ENCODE measurements around the gene TMEM100. TPM values are rescaled to one million over a fixed set of nuclear protein-coding genes. Genes with fewer than 3 reads are reported as not detected.

Gene TMEM100
- total and polyA plus RNA-seq, 2 donors (not counting 3 experiments of a cell fraction or from before 2014, with no cell fraction given): not detected

GRCh38 chr17:55770196-55770870, 47.7 kb upstream of the TMEM100 start:
- Histone ChIP-seq H3K9me3 (replicated peaks; ENCODE audit: control insufficient read depth, insufficient read depth, low read length) (no peaks in the 10 kb centered on the region), H3K36me3 (ENCODE audit: control insufficient read depth in 2 of 2, extremely low read depth in 1 of 2, insufficient read depth in 2 of 2, low read length in 2 of 2) (peaks cover 7 to 21% of the 10 kb centered on the region in 2 experiments), H3K9ac (replicated peaks; ENCODE audit: extremely low read depth, insufficient read depth, low read length) (no peak overlapping the region), H3K79me2 (ENCODE audit: control insufficient read depth, insufficient read depth, low read length) (peaks cover 2% of the 10 kb centered on the region), H2AFZ (ENCODE audit: low read depth, low read length) (no peak overlapping the region), H3K4me3 (replicated peaks in 1 of 3; ENCODE audit: insufficient read depth in 1 of 3, low read depth in 1 of 3, low read length in 3 of 3) (no peak overlapping the region), H3K27me3 (ENCODE audit: control insufficient read depth in 2 of 2, insufficient read depth in 2 of 2, low read length in 2 of 2) (no peaks in the 10 kb centered on the region), H3K9me1 (replicated peaks; ENCODE audit: control insufficient read depth, extremely low read depth, insufficient read depth, low read length) (no peaks in the 10 kb centered on the region), H3K27ac (ENCODE audit: insufficient read depth, low read depth, low read length) (no peak overlapping the region), H3K4me2 (ENCODE audit: insufficient read depth, low read length) (no peak overlapping the region), H4K20me1 (replicated peaks; ENCODE audit: control insufficient read depth, extremely low read depth, insufficient read depth, low read length) (no peaks in the 10 kb centered on the region), H3K4me1 (ENCODE audit: control insufficient read depth, extremely low read depth, insufficient read depth, low read length) (no peaks in the 10 kb centered on the region)
- ChIA-PET CTCF (interaction anchor here (0.7 to 4.5 kb wide), 28 partner anchors 12 to 945 kb away, joined by 3 to 86 read pairs (median 5); partner anchors contain the start of genes PCTP and TMEM100), POLR2A (no interaction called here)
- intact Hi-C loops (cut with micrococcal nuclease): loop anchor here (1.0 to 10.0 kb wide), 6 partner anchors 36 to 544 kb away; no protein-coding TSS in a partner anchor
- TF ChIP-seq GATA2 (IDR thresholded peaks at IDR 0.05; ENCODE audit: insufficient read depth, insufficient read length, low read depth, low read length) (no peak), FOS (IDR thresholded peaks at IDR 0.05; ENCODE audit: borderline replicate concordance, insufficient read depth, low read length) (no peak), EZH2 (IDR thresholded peaks at IDR 0.05; ENCODE audit: borderline replicate concordance, low read depth, low read length, severe bottlenecking) (no peak), POLR2A (IDR thresholded peaks at IDR 0.05; ENCODE audit: low read depth, low read length) (no peak), CTCF (IDR thresholded peaks at IDR 0.05; ENCODE audit: extremely low read depth in 1 of 2, insufficient read depth in 1 of 2, low read depth in 1 of 2, low read length in 2 of 2) (peak; percentile 31 to 33), MAX (IDR thresholded peaks at IDR 0.05; ENCODE audit: insufficient read depth, insufficient read length) (no peak)
- dilution Hi-C loops (cut with MboI; ENCODE audit: extremely low pct_ligation_motif_present, low sequenced_read_pairs): no loop called here
- BruUV-seq (replicated peaks): no TSS peak
- FAIRE-seq (peak; percentile 92), DNase-seq (ENCODE audit: low read depth, low spot score) (peak; percentile 49)

Data from endothelial cell of umbilical vein (primary cell).